Measurements from ENCODE around the gene CPZ.

Gene CPZ

DNA sequence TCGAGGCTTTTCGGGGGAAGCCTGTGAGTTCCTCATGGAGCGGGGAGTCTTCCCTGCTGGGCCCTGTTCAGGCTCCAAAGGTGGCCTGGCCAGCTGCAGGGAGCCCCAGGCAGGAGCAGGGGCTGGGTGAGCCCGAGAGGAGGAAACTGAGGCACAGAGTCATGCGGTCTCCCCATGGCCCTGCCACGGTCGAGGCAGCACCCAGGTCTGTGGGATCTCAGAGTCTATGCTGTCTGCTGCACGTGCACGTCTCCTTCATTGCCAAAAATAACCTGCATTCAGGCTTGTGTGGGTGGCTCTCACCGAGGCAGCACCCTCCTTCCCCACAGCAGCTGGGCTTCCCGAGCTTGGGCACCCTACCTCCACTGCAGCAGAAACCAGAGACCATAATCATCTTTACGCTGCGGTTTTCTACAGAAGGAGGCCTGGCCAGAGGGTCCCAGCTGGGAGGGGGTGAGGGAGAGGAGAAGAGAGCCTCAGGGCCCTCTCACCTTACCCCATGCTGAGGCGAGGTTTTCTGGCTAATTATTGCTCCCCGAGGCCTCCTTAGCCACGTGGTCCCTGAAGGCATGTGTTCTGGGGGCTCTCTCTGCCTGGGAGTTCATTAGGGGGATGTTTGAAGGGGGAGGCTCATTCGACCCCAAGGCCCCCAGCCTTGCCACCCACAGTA, 64.3 kb downstream of the CPZ start:
- in situ Hi-C loops (cut with MboI; ENCODE audit: low sequenced_read_pairs, unreplicated experiment) = no loop called here
- DNase-seq (ENCODE audit: low spot score) = no peak

DNA sequence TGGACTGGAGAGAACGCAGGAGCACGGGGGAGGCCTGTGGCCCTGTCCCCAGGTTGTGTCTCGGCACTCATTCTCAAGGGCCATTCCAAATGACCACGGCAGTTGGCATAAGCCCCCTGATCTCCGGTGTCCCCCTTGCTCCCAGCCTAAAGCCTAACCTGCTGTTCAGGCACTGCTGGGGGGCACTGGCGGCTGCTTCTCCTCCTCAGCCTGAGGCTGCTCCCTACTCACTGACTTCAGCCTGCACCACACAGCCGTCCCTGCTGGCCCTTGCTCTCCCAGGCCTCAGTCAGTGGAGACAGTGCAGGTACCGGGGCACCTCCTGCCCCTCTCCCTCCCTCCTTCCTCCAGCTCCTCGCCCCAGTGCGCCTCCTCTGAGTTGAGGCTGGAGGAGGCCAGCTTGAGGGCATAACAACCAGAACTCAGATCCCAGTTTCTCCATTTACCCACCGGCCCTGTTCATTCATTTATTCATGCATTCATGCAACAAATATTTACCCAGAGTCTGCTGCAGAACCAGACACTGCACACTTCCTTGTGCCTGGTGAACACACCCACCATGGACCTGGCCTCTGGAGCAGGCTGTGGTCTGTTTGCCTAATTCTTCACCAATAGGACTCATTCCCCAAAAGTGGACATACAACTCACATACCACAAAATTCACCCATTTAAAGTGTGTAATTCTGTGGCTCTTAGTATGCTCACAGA, 65.0 kb downstream of the CPZ start:
- in situ Hi-C loops (cut with MboI; ENCODE audit: low sequenced_read_pairs, unreplicated experiment) = no loop called here
- no peak for DNase-seq (ENCODE audit: low spot score)
- TF ChIP-seq, protein P1, sequence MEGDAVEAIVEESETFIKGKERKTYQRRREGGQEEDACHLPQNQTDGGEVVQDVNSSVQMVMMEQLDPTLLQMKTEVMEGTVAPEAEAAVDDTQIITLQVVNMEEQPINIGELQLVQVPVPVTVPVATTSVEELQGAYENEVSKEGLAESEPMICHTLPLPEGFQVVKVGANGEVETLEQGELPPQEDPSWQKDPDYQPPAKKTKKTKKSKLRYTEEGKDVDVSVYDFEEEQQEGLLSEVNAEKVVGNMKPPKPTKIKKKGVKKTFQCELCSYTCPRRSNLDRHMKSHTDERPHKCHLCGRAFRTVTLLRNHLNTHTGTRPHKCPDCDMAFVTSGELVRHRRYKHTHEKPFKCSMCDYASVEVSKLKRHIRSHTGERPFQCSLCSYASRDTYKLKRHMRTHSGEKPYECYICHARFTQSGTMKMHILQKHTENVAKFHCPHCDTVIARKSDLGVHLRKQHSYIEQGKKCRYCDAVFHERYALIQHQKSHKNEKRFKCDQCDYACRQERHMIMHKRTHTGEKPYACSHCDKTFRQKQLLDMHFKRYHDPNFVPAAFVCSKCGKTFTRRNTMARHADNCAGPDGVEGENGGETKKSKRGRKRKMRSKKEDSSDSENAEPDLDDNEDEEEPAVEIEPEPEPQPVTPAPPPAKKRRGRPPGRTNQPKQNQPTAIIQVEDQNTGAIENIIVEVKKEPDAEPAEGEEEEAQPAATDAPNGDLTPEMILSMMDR (IDR thresholded peaks at IDR 0.05; ENCODE audit: borderline replicate concordance, control extremely low read depth, extremely low read depth, insufficient read depth, missing control alignments) = no peak

More for the DNA sequence above, 64.3 kb downstream of the CPZ start:
- TF ChIP-seq, protein P1 (IDR thresholded peaks at IDR 0.05; ENCODE audit: borderline replicate concordance, control extremely low read depth, extremely low read depth, insufficient read depth, missing control alignments) = no peak

DNA sequence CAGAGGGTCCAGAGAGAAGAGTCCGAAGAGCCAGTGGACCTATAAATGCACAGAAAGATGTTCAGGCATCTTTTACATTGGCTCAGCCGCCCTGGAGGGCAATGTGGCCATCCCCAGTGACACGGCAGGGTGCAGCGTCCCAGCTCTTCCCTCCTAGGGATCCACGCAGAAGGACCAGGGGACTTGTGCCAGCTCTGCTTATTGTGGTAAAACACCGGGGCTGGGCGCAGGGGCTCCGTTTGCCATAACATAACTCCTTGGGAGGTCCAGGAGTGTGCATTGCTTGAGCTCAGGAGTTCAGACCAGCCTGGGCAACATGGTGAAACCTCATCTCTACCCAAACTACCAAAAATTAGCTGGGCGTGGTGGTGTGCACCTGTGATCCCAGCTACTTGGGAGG, 70.2 kb downstream of the CPZ start:
- TF ChIP-seq, protein P1 (IDR thresholded peaks at IDR 0.05; ENCODE audit: borderline replicate concordance, control extremely low read depth, extremely low read depth, insufficient read depth, missing control alignments) = no peak
- in situ Hi-C loops (cut with MboI; ENCODE audit: low sequenced_read_pairs, unreplicated experiment) = no loop called here

DNA sequence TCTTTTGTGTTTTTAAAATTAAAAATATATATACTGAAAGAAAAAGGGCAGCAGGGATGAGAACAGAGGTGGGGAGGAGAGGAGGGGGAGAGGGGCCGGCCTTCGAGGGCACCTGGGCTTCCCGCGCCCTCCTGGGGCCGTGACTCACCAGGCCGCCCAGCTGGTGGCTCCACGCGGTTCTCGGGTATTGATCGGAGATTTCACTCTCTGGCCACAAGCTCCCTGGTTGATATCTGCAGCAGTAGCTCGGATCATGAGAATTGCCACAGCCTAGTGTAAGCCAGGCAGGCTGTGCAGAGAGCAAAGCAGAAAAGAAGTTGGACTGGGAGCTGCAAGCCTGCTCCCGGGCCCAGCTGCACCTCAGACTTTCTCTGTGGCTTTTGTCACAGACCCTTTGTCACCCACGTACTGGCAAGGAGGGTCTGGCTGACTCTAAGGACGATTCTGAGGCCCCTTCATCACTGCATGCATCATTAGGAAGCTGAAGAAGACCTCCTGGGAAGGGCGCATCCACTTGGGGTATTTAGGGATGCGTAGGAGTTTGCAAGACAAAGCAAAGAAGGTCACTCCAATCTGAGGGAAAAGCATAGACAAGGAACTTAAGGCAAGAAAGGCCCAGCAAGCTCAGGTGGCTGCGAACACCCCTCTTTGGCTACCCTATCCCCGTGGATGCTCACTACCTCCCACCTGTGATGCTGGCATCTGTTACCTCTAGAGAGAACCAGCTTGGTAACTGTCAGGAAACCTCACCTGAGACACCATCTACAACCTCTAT, 71.7 kb downstream of the CPZ start:
- no peak for DNase-seq (ENCODE audit: low spot score)
- in situ Hi-C loops (cut with MboI; ENCODE audit: low sequenced_read_pairs, unreplicated experiment) = no loop called here
- TF ChIP-seq, protein P1 (IDR thresholded peaks at IDR 0.05; ENCODE audit: borderline replicate concordance, control extremely low read depth, extremely low read depth, insufficient read depth, missing control alignments) = no peak

More for the DNA sequence above, 70.2 kb downstream of the CPZ start:
- no peak for DNase-seq (ENCODE audit: low spot score)

DNA sequence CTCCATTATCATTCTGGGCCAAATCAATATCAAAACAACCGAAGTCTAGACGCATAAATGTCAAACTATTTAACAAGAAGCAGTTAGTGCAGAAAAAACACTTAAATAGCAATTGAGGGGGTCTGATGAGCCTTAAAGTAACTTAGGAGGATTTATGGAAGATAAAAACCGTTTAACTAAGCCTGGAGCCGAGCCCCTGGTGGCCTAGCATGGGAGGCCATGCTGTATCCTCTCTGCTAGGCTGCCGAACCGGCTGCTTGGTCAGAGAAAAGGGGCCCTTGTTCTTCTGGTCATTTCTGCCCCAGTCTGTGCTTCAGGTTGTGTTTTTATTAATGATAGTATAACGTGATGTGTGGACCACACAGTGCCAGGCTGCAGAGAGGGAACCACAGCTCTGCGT, 72.4 kb downstream of the CPZ start:
- TF ChIP-seq, protein P1 (IDR thresholded peaks at IDR 0.05; ENCODE audit: borderline replicate concordance, control extremely low read depth, extremely low read depth, insufficient read depth, missing control alignments) = no peak
- in situ Hi-C loops (cut with MboI; ENCODE audit: low sequenced_read_pairs, unreplicated experiment) = no loop called here
- no peak for DNase-seq (ENCODE audit: low spot score)

Data from GM13976 (cell line).